Stomach (tissue), 9 donors: ENCODE measurements around the gene HDHD5. TPM values are rescaled to one million over a fixed set of nuclear protein-coding genes. Genes with fewer than 3 reads are reported as not detected.
A peak's percentile ranks its signal among the peaks of the same experiment; 100 is the strongest.

Experiments
- DNase-seq, 2 donors: peaks; one replicate each; pipeline versions ENCODE4 v3.0.0 to v3.0.0-alpha.2; 2013 to 2019
- H3K27ac ChIP-seq, 5 donors: fragments of 200-600 bp in 4 of 5; sonication (generic) in 4 of 5; one replicate each; pipeline ENCODE4 v1.5.1; 2013 to 2019; ENCODE audit warnings: mild to moderate bottlenecking in 1 of 5, moderate library complexity in 1 of 5
- H3K27me3 ChIP-seq, 3 donors: fragments of 200-600 bp; sonication (generic); one replicate each; pipeline ENCODE4 v1.5.1; 2017 to 2019; ENCODE audit warnings: mixed run types in 1 of 3
- H3K36me3 ChIP-seq, 4 donors: fragments of 200-600 bp; sonication (generic); 1 replicate in 3 of 4; 2 replicates in 1 of 4; pipeline ENCODE4 v1.5.1; 2016 to 2019
- H3K4me1 ChIP-seq, 4 donors: fragments of 200-600 bp; sonication (generic); one replicate each; pipeline ENCODE4 v1.5.1; 2016 to 2019
- H3K4me3 ChIP-seq, 4 donors: fragments of 200-600 bp; sonication (generic) in 3 of 4; one replicate each; pipeline ENCODE4 v1.5.1; 2016 to 2019; ENCODE audit warnings: mild to moderate bottlenecking in 1 of 4
- H3K9me3 ChIP-seq, 4 donors: fragments of 200-600 bp; sonication (generic); one replicate each; pipeline ENCODE4 v1.5.1; 2016 to 2019
- EP300 ChIP-seq: sonication (generic); formaldehyde crosslinking; IDR thresholded peaks from one replicate; pipeline ENCODE4 v1.6.1; 2017; ENCODE audit warnings: antibody characterized with exemption
- POLR2A ChIP-seq, 4 donors: fragments of 450-650 bp; IDR thresholded peaks; one replicate each; pipeline ENCODE4 v1.6.1; 2016; ENCODE audit warnings: antibody characterized with exemption in 4 of 4, control low read depth in 2 of 4, mild to moderate bottlenecking in 1 of 4, moderate library complexity in 1 of 4
- POLR2AphosphoS5 ChIP-seq, 3 donors: sonication (generic); formaldehyde crosslinking; IDR thresholded peaks; one replicate each; pipeline ENCODE4 v1.6.1; 2016; ENCODE audit warnings: antibody characterized with exemption in 3 of 3
- WGBS, 5 donors: extraction: QIAGEN DNeasy Blood & Tissue Kit in 3 of 5; methylation state at CpG; one replicate each; pipeline versions ENCODE4 v1.1.5 to v1.1.7; 2013 to 2018; 5-methylcytosine and 5-hydroxymethylcytosine counted together
- intact Hi-C: fragments of 100-400 bp; cut with DNase I; formaldehyde crosslinking; loops from one replicate; pipeline ENCODE4 v1.15.1; 2023; ENCODE audit warnings: low total_unique reads
- polyA plus RNA-seq, 3 donors: library from polyadenylated mRNA; stranded (reverse); fragments of 200-250 nt; gene quantifications; one replicate each; pipeline ENCODE4 v1.2.3, GENCODE V29; 2013
- total RNA-seq, 5 donors: library from RNA; depleted of rRNA; stranded (reverse); fragments of >200 nt; gene quantifications; one replicate each; pipeline versions ENCODE4 v1.1.0 to v1.2.3, GENCODE V29; 2014 to 2016
- TF ChIP-seq, protein P1 (sequence below), 7 experiments: fragments of 450-650 bp in 4 of 7; fragments of 200-600 bp in 3 of 7; sonication (generic) in 3 of 7; IDR thresholded peaks; one replicate each; pipeline ENCODE4 v1.5.1; 2016 to 2019; ENCODE audit warnings: antibody characterized with exemption in 7 of 7, control low read depth in 2 of 7, mild to moderate bottlenecking in 1 of 7
- donor health status: healthy with polysubstance abuse.
- donor health status: Bipolar disorder and iron deficiency.
- donor health status: healthy.

HDHD5 gene
- total and polyA plus RNA-seq, 8 donors: 22.8 to 190 (median 34.0) TPM

DNA sequence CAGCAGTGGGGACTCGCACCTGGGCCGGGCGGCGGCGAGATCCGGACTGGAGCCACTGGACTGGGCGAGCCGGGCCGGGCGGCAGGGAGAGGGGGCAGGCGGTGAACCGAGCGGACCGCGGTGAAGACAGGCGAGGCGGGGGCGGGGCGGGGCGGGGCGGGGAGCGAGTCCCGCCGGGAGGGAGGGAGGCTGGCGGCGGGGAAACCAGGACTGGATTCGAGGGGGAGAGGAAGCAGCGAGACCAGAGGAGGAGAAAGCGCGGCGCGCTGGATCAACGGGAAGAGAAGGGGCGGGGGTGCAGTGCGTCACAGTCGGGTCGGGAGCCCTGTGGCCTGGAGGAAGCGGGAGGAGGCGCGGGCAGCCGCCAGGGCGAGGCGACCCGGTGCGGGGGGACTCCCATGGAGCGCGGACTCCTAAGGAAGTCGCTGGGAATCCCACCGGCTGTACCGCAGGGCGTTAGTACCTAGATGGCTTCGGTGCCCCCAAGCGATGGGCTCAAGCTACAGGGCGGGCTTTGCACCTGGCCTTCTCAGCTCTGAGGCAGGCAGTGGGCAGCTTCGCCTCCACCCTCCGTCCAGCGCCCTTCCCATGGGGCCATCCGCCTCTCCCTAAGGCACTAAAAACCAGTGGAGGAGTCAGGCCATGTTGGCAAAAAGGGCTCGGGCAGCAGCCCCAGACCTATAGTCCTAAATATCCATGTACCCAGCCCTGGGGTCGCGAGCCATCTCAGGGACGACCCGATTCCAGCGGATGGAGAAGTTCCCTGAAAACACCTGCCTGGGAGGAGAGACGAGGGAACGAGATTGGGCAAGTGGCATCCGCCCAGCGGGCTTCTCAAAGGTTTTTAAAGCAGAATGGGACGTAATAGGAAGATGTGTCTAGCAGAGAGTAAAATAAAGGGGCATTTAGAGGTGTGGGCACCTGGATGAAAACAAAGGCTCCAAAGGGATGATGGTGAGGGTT, 37.6 kb downstream of the HDHD5 start, which contains the start of gene TMEM121B:
TSS of gene TMEM121B (minus strand) at position 128 of the 963 bp plus-strand sequence. CDS start 233 bp downstream, outside the sequence.
- intact Hi-C loops: no loop called here
- DNase-seq: peak; percentile 50 to 90
- Histone ChIP-seq H3K4me3 (peak within 1 kb of the TSS; percentile 51 to 89 (median 62)), H3K27ac (peak within 1 kb of the TSS in 2 of 5 donors; percentile 18 to 55), H3K9me3 (peaks cover 0 to 4% (median 0%) of the 10 kb centered on the region in 4 donors), H3K36me3 (no peaks in the 10 kb centered on the region), H3K4me1 (peaks cover 12 to 38% (median 20%) of the 10 kb centered on the region in 4 donors), H3K27me3 (peaks cover 4 to 63% (median 35%) of the 10 kb centered on the region in 3 donors)
- 6 to 10% (median 7%) methylated on average over 47 to 66 of the region's 69 CpGs for WGBS, 5 donors
- TF ChIP-seq POLR2AphosphoS5 (IDR thresholded peaks at IDR 0.05) (no peak), POLR2A (IDR thresholded peaks at IDR 0.05) (no peak), EP300 (no peak)
- TF ChIP-seq, protein P1, sequence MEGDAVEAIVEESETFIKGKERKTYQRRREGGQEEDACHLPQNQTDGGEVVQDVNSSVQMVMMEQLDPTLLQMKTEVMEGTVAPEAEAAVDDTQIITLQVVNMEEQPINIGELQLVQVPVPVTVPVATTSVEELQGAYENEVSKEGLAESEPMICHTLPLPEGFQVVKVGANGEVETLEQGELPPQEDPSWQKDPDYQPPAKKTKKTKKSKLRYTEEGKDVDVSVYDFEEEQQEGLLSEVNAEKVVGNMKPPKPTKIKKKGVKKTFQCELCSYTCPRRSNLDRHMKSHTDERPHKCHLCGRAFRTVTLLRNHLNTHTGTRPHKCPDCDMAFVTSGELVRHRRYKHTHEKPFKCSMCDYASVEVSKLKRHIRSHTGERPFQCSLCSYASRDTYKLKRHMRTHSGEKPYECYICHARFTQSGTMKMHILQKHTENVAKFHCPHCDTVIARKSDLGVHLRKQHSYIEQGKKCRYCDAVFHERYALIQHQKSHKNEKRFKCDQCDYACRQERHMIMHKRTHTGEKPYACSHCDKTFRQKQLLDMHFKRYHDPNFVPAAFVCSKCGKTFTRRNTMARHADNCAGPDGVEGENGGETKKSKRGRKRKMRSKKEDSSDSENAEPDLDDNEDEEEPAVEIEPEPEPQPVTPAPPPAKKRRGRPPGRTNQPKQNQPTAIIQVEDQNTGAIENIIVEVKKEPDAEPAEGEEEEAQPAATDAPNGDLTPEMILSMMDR (IDR thresholded peaks at IDR 0.05): no peak

GRCh38 chr22:17120711-17121232, 38.3 kb downstream of the HDHD5 start:
- intact Hi-C loops: no loop called here
- WGBS, 5 donors: 0 to 2% (median 1%) methylated on average over 11 to 68 of the region's 70 CpGs
- Histone ChIP-seq H3K27me3 (peaks cover 4 to 63% (median 35%) of the 10 kb centered on the region in 3 donors), H3K9me3 (peaks cover 0 to 4% (median 0%) of the 10 kb centered on the region in 4 donors), H3K4me3 (peak overlapping the region; percentile 51 to 89 (median 62)), H3K36me3 (no peaks in the 10 kb centered on the region), H3K27ac (peak overlapping the region in 2 of 5 donors; percentile 18 to 55), H3K4me1 (peaks cover 12 to 38% (median 20%) of the 10 kb centered on the region in 4 donors)
- no peak for DNase-seq
- TF ChIP-seq POLR2A (IDR thresholded peaks at IDR 0.05) (no peak), POLR2AphosphoS5 (IDR thresholded peaks at IDR 0.05) (no peak), EP300 (no peak)
- TF ChIP-seq, protein P1 (IDR thresholded peaks at IDR 0.05): no peak

- Histone ChIP-seq H3K36me3 (no peaks in the 10 kb centered on the region), H3K27me3 (peaks cover 4 to 63% (median 35%) of the 10 kb centered on the region in 3 donors), H3K4me1 (peaks cover 12 to 38% (median 20%) of the 10 kb centered on the region in 4 donors), H3K27ac (no peak overlapping the region), H3K9me3 (peaks cover 0 to 4% (median 0%) of the 10 kb centered on the region in 4 donors), H3K4me3 (peak overlapping the region; percentile 51 to 89 (median 62))
- TF ChIP-seq, protein P1 (IDR thresholded peaks at IDR 0.05): no peak
- TF ChIP-seq POLR2A (IDR thresholded peaks at IDR 0.05) (no peak), EP300 (no peak), POLR2AphosphoS5 (IDR thresholded peaks at IDR 0.05) (no peak)
- DNase-seq: peak; percentile 51 to 88
- WGBS, 5 donors: 0 to 6% (median 0%) methylated on average over 3 to 45 of the region's 45 CpGs
- intact Hi-C loops: no loop called here
Observed at GRCh38 chr22:17120281-17120680, 38.8 kb downstream of the HDHD5 start.
